H1 (cell line): Measurements from ENCODE around the gene SLC6A2. TPM values are rescaled to one million over a fixed set of nuclear protein-coding genes. Genes with fewer than 3 reads are reported as not detected.

Source experiments
- ATF3 ChIP-seq: IDR thresholded peaks from 2 replicates; pipeline ENCODE4 v1.6.1; 2011; ENCODE audit warnings: low read depth, mild to moderate bottlenecking, low read length; ENCODE audit not compliant: insufficient read depth
- CREB1 ChIP-seq: IDR thresholded peaks from 2 replicates; pipeline ENCODE4 v1.6.1; 2012; ENCODE audit warnings: inconsistent platforms
- CTBP2 ChIP-seq: IDR thresholded peaks from 2 replicates; pipeline ENCODE4 v1.7.0; 2011; ENCODE audit warnings: borderline replicate concordance, mild to moderate bottlenecking, moderate library complexity, mixed read lengths, low read length; ENCODE audit not compliant: insufficient read depth, insufficient read length
- EGR1 ChIP-seq: IDR thresholded peaks from 2 replicates; pipeline ENCODE4 v1.6.1; 2011; ENCODE audit warnings: low read depth, low read length, borderline replicate concordance
- HDAC6 ChIP-seq: IDR thresholded peaks from one replicate; pipeline ENCODE4 v1.7.1; 2012; ENCODE audit warnings: low read depth, mild to moderate bottlenecking, inconsistent platforms, low read length, moderate library complexity
- POU5F1 ChIP-seq: IDR thresholded peaks from 2 replicates; pipeline ENCODE4 v1.6.1; 2011; ENCODE audit warnings: low read depth, mild to moderate bottlenecking, low read length, moderate library complexity
- SUZ12 ChIP-seq: fragments of 200-600 bp; sonication (generic); IDR thresholded peaks from 2 replicates; pipeline ENCODE4 v1.6.1; 2012; ENCODE audit warnings: mild to moderate bottlenecking, inconsistent platforms, low read length, moderate library complexity, mixed read lengths
- TBP ChIP-seq: IDR thresholded peaks from 2 replicates; pipeline ENCODE4 v1.6.1; 2011; ENCODE audit warnings: low read depth, low read length, improper control_type of control experiment
- polyA plus RNA-seq, 7 experiments: library from polyadenylated mRNA; depleted of rRNA in 3 of 7; stranded (reverse) in 5 of 7; unstranded in 2 of 7; fragments of >200 nt in 5 of 7; fragments of 200-250 nt in 2 of 7; gene quantifications; 1 replicate in 5 of 7; 2 replicates in 1 of 7; 4 replicates in 1 of 7; pipeline versions ENCODE4 v1.2.1 to v1.2.3, GENCODE V29; 2011 to 2013; ENCODE audit warnings: missing spikeins in 2 of 7, mixed read lengths in 2 of 7
- total RNA-seq: library from RNA; stranded (reverse); fragmentation: NEBNext Ultra II Directional; extraction: Animal tissue kit (Norgen Biotek cat#: 25700); gene quantifications from 2 replicates; pipeline ENCODE4 v1.2.1, GENCODE V29; 2021
- TF ChIP-seq, protein P1 (sequence below): IDR thresholded peaks from 2 replicates; pipeline ENCODE4 v1.6.1; 2012; ENCODE audit warnings: inconsistent platforms

Gene SLC6A2
- total and polyA plus RNA-seq, 2 of the 8 experiments (the other 6 are each of a cell fraction or from before 2014, with no cell fraction given), result 0.35 TPM; not detected in 1

DNA sequence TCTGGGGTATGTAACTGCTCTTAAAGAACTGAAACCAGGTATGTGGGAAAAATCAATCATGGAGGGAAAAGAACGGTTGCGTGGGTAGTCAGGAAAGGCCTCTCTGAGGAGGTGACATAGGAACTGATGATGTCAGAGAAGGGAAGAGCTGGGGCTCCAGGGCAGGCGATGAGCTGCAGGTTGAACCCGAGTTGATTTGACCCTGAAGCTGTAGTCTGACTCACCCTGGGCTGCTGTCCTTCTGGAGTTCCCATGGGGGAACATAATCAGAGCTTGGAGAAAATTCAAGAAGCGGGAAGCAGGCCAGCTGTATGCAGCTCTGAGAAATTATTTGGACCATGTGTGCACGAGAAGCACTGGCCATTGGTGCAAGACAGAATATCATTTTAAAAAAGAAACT, 16.7 kb downstream of the SLC6A2 start (continued):
- no peak for TF ChIP-seq POU5F1
- TF ChIP-seq HDAC6, result no peak
- no peak for TF ChIP-seq TBP
- no peak for TF ChIP-seq CREB1
- TF ChIP-seq, protein P1, sequence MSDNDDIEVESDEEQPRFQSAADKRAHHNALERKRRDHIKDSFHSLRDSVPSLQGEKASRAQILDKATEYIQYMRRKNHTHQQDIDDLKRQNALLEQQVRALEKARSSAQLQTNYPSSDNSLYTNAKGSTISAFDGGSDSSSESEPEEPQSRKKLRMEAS, result no peak
- no peak for TF ChIP-seq SUZ12
- no peak for TF ChIP-seq ATF3
- no peak for TF ChIP-seq CTBP2
- TF ChIP-seq EGR1, result no peak
